Body of pancreas (tissue), 4 donors: ENCODE results near the gene NAT14.

Experiments
- CTCF ChIP-seq, 7 experiments: fragments of 450-650 bp in 4 of 7; fragments of 200-600 bp in 3 of 7; sonication (generic) in 3 of 7; IDR thresholded peaks; one replicate each; pipeline ENCODE4 v1.5.1; 2016 to 2019; ENCODE audit warnings: antibody characterized with exemption in 7 of 7
- POLR2A ChIP-seq, 3 donors: fragments of 450-650 bp; IDR thresholded peaks; one replicate each; pipeline ENCODE4 v1.6.1; 2016; ENCODE audit warnings: antibody characterized with exemption in 3 of 3, mild to moderate bottlenecking in 2 of 3

- TF ChIP-seq CTCF (IDR thresholded peaks at IDR 0.05) (no peak), POLR2A (IDR thresholded peaks at IDR 0.05) (no peak)
Observed at GRCh38 chr19:55508120-55508519, 23.1 kb downstream of the NAT14 start.
